ENCODE measurements around the gene SLC6A17. TPM values are rescaled to one million over a fixed set of nuclear protein-coding genes. Genes with fewer than 3 reads are reported as not detected.

Gene SLC6A17
- total RNA-seq, 1 experiment from 2014 or later, result 0.24 TPM

DNA sequence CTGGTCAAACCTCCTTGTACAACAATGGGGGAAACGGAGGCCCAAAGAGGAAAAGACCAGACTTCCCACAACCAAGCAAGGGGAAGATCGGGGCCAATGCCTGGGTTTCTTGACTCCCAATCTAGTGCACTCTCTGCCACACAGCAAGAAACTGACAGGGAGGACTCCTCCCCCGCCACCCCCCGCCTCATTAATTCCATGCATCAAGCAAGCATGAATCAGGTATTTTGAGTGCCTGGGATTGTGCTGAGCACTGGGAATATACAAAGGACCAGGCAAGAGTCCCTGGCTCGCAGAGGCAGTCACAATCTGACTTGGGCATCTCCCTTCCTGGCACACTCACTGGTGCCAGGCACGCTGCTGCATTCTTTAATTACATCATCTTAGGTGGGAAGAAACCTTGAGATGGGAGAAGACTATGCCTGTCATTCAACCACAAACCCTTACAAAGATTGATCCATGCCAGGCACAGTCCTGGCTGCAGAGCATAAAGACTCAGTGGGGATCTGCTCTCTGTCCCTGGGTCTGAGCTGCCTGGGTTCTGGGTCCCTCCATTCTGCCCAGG, 55.4 kb downstream of the SLC6A17 start:
- H3K27me3 Mint-ChIP-seq (ENCODE audit: low read depth), result peaks cover 6% of the 10 kb centered on the region
- ChIA-PET CTCF (interaction anchor here (0.6 to 11.5 kb wide), 9 partner anchors 9 to 254 kb away, joined by 3 to 759 read pairs (median 45); partner anchors contain the start of gene RBM15), POLR2A (interaction anchor here (0.6 kb wide), 1 partner anchor 104 kb away, joined by 3 read pairs; no protein-coding TSS in a partner anchor)
- no peak overlapping the region for H3K27ac Mint-ChIP-seq
- peaks cover 14% of the 10 kb centered on the region for H3K4me1 Mint-ChIP-seq
- H3K9me3 Mint-ChIP-seq, result no peaks in the 10 kb centered on the region
- no peaks in the 10 kb centered on the region for H3K36me3 Mint-ChIP-seq
- no peak for TF ChIP-seq RORB (CRISPR knock-in tag; IDR thresholded peaks at IDR 0.05)
- no peak for TF ChIP-seq NR2C2 (CRISPR knock-in tag; IDR thresholded peaks at IDR 0.05)
- no peak for TF ChIP-seq ZNF232 (CRISPR knock-in tag; IDR thresholded peaks at IDR 0.05)
- TF ChIP-seq TEAD1 (CRISPR knock-in tag; IDR thresholded peaks at IDR 0.05), result no peak
- TF ChIP-seq, protein P1, sequence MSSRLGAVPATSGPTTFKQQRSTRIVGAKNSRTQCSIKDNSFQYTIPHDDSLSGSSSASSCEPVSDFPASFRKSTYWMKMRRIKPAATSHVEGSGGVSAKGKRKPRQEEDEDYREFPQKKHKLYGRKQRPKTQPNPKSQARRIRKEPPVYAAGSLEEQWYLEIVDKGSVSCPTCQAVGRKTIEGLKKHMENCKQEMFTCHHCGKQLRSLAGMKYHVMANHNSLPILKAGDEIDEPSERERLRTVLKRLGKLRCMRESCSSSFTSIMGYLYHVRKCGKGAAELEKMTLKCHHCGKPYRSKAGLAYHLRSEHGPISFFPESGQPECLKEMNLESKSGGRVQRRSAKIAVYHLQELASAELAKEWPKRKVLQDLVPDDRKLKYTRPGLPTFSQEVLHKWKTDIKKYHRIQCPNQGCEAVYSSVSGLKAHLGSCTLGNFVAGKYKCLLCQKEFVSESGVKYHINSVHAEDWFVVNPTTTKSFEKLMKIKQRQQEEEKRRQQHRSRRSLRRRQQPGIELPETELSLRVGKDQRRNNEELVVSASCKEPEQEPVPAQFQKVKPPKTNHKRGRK (CRISPR knock-in tag; IDR thresholded peaks at IDR 0.05; ENCODE audit: borderline replicate concordance), result no peak
- TF ChIP-seq, protein P2, sequence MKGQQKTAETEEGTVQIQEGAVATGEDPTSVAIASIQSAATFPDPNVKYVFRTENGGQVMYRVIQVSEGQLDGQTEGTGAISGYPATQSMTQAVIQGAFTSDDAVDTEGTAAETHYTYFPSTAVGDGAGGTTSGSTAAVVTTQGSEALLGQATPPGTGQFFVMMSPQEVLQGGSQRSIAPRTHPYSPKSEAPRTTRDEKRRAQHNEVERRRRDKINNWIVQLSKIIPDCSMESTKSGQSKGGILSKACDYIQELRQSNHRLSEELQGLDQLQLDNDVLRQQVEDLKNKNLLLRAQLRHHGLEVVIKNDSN (CRISPR knock-in tag; IDR thresholded peaks at IDR 0.05), result no peak
- TF ChIP-seq, protein P3, sequence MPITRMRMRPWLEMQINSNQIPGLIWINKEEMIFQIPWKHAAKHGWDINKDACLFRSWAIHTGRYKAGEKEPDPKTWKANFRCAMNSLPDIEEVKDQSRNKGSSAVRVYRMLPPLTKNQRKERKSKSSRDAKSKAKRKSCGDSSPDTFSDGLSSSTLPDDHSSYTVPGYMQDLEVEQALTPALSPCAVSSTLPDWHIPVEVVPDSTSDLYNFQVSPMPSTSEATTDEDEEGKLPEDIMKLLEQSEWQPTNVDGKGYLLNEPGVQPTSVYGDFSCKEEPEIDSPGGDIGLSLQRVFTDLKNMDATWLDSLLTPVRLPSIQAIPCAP (CRISPR knock-in tag; IDR thresholded peaks at IDR 0.05), result no peak
- TF ChIP-seq, protein P4, sequence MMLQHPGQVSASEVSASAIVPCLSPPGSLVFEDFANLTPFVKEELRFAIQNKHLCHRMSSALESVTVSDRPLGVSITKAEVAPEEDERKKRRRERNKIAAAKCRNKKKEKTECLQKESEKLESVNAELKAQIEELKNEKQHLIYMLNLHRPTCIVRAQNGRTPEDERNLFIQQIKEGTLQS (CRISPR knock-in tag; conservative IDR thresholded peaks at IDR 0.05), result no peak
- TF ChIP-seq GTF2I (CRISPR knock-in tag; conservative IDR thresholded peaks at IDR 0.05), result no peak
- TF ChIP-seq E2F1 (CRISPR knock-in tag; IDR thresholded peaks at IDR 0.05), result no peak
- DNase-seq (ENCODE audit: low spot score), result no peak
- no peak for ATAC-seq
- H3K4me3 Mint-ChIP-seq, result no peak overlapping the region

GRCh38 chr1:110206261-110206920, 56.1 kb downstream of the SLC6A17 start:
- peaks cover 14% of the 10 kb centered on the region for H3K4me1 Mint-ChIP-seq
- H3K9me3 Mint-ChIP-seq, result no peaks in the 10 kb centered on the region
- H3K4me3 Mint-ChIP-seq, result no peak overlapping the region
- POLR2A ChIA-PET, result interaction anchor here (0.6 to 1.8 kb wide), 2 partner anchors 103 to 106 kb away, joined by 3 to 12 read pairs; no protein-coding TSS in a partner anchor
- DNase-seq (ENCODE audit: low spot score) (no peak), ATAC-seq (no peak)
- no peak overlapping the region for H3K27ac Mint-ChIP-seq
- peaks cover 11% of the 10 kb centered on the region for H3K27me3 Mint-ChIP-seq (ENCODE audit: low read depth)
- no peaks in the 10 kb centered on the region for H3K36me3 Mint-ChIP-seq
- CTCF ChIA-PET, result interaction anchor here (0.6 to 11.5 kb wide), 18 partner anchors 9 to 290 kb away, joined by 3 to 759 read pairs (median 22); partner anchors contain the start of gene RBM15
- TF ChIP-seq CREM (CRISPR knock-in tag; IDR thresholded peaks at IDR 0.05) (no peak), FOXJ3 (CRISPR knock-in tag; IDR thresholded peaks at IDR 0.05; ENCODE audit: borderline replicate concordance) (no peak), NR3C1 (CRISPR knock-in tag; conservative IDR thresholded peaks at IDR 0.05; ENCODE audit: low read depth) (no peak)

DNA sequence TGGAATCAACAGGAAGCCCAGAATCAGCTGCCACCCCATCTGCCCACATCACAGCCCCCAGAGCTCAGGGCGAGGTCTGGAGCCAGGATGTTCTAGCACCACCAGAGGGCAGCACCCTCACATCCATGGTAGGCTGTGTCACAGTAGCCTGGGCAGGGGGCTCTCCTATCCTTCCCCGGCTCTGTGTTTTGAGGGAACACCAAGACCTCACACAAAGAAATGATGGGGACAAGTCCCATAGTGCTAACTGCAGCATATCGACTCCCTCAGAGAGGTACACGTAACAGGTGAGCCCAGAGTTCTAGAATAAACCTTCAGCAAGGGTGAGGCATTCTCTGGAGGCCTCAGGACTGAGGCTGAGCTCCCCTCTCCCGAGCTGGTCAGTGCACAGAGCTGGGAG, 57.5 kb downstream of the SLC6A17 start:
- peak; percentile 47 for ATAC-seq
- H3K9me3 Mint-ChIP-seq, result no peaks in the 10 kb centered on the region
- peaks cover 22% of the 10 kb centered on the region for H3K27me3 Mint-ChIP-seq (ENCODE audit: low read depth)
- peaks cover 22% of the 10 kb centered on the region for H3K4me1 Mint-ChIP-seq
- H3K4me3 Mint-ChIP-seq, result no peak overlapping the region
- CTCF ChIA-PET, result interaction anchor here (0.6 to 11.5 kb wide), 73 partner anchors 9 to 348 kb away, joined by 3 to 759 read pairs (median 6); partner anchors contain the start of genes PROK1, RBM15, SLC6A17 and STRIP1
- TF ChIP-seq ZNF263 (CRISPR knock-in tag; IDR thresholded peaks at IDR 0.05; ENCODE audit: low read depth) (no peak), SOX15 (CRISPR knock-in tag; IDR thresholded peaks at IDR 0.05) (no peak), CTCF (IDR thresholded peaks at IDR 0.05) (peak; percentile 82), ZNF423 (CRISPR knock-in tag; IDR thresholded peaks at IDR 0.05) (no peak)
- TF ChIP-seq, protein P5, sequence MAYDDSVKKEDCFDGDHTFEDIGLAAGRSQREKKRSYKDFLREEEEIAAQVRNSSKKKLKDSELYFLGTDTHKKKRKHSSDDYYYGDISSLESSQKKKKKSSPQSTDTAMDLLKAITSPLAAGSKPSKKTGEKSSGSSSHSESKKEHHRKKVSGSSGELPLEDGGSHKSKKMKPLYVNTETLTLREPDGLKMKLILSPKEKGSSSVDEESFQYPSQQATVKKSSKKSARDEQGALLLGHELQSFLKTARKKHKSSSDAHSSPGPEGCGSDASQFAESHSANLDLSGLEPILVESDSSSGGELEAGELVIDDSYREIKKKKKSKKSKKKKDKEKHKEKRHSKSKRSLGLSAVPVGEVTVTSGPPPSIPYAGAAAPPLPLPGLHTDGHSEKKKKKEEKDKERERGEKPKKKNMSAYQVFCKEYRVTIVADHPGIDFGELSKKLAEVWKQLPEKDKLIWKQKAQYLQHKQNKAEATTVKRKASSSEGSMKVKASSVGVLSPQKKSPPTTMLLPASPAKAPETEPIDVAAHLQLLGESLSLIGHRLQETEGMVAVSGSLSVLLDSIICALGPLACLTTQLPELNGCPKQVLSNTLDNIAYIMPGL (CRISPR knock-in tag; IDR thresholded peaks at IDR 0.05), result peak; percentile 58; the same call in 1 of the 2 replicates
- peak; percentile 90 for DNase-seq (ENCODE audit: low spot score)
- POLR2A ChIA-PET, result interaction anchor here (1.1 to 1.8 kb wide), 4 partner anchors 20 to 288 kb away, joined by 3 to 12 read pairs (median 8); partner anchors contain the start of gene RBM15
- H3K27ac Mint-ChIP-seq, result no peak overlapping the region
- no peaks in the 10 kb centered on the region for H3K36me3 Mint-ChIP-seq
